ENCODE measurements around the gene CSF2RB.

GRCh38 chr22:36891646-36892045 lies 21.8 kb upstream of the CSF2RB start:
- no peak for TF ChIP-seq IRF2 (CRISPR knock-in tag; IDR thresholded peaks at IDR 0.05; ENCODE audit: borderline replicate concordance, low read depth)
- no peak for TF ChIP-seq MLX (CRISPR knock-in tag; IDR thresholded peaks at IDR 0.05)
- no peak for TF ChIP-seq CTCF (IDR thresholded peaks at IDR 0.05)
- TF ChIP-seq SP1 (CRISPR knock-in tag; conservative IDR thresholded peaks at IDR 0.05): no peak
- TF ChIP-seq ZNF121 (CRISPR knock-in tag; IDR thresholded peaks at IDR 0.05): no peak
- TF ChIP-seq ZNF232 (CRISPR knock-in tag; IDR thresholded peaks at IDR 0.05): no peak
- no peak for TF ChIP-seq MAX (CRISPR knock-in tag; IDR thresholded peaks at IDR 0.05)
- no peak for TF ChIP-seq ZNF263 (CRISPR knock-in tag; IDR thresholded peaks at IDR 0.05; ENCODE audit: low read depth)
